Kidney epithelial cell (primary cell): Measurements from ENCODE around the gene SLC8A1. TPM values are rescaled to one million over a fixed set of nuclear protein-coding genes. Genes with fewer than 3 reads are reported as not detected.

ENCODE experiments used
- DNase-seq: peaks from one replicate; pipeline ENCODE4 v3.0.0-alpha.2; 2010; ENCODE audit warnings: low read depth
- H3K27me3 ChIP-seq: 2 replicates; pipeline ENCODE4 v1.6.0; 2011; ENCODE audit warnings: low read length; ENCODE audit not compliant: control insufficient read depth, insufficient read depth
- H3K36me3 ChIP-seq: 2 replicates; pipeline ENCODE4 v1.5.1; 2011; ENCODE audit warnings: low read length; ENCODE audit not compliant: control insufficient read depth, insufficient read depth
- H3K4me3 ChIP-seq: 2 replicates; pipeline ENCODE4 v1.5.1; 2011; ENCODE audit warnings: low read depth, mild to moderate bottlenecking, control low read depth, low read length
- total RNA-seq: library from RNA; depleted of rRNA; stranded (reverse); fragments of >200 nt; gene quantifications from 2 replicates; pipeline ENCODE4 v1.2.3, GENCODE V29; 2015
- TF ChIP-seq, protein P1 (sequence below): IDR thresholded peaks from 2 replicates; pipeline ENCODE4 v1.5.1; 2011; ENCODE audit warnings: mild to moderate bottlenecking, moderate library complexity, low read length, control low read depth, inconsistent platforms; ENCODE audit not compliant: insufficient read depth, poor library complexity, severe bottlenecking

SLC8A1 gene
- total RNA-seq, 1 donor from 2014 or later = 3.2 TPM

DNA sequence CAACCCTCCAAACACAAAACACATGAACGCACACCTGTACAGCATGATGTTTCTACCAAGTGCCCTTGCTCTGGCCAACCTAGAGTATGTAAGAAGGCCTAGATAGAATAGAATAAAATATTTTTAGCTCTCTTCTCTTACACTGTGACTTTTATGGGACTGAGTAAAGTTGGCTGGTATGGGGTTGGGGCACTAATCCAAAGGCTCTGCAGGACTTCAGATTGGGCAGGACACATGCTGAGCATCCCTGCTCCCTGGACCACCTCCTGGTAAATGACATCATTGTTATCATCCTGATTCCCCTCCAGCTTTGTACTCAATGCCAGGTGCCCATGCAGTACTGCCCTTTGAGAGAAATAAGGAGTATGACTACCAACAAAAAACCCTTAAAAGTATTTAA, 322.2 kb downstream of the SLC8A1 start:
- DNase-seq = no peak

DNA sequence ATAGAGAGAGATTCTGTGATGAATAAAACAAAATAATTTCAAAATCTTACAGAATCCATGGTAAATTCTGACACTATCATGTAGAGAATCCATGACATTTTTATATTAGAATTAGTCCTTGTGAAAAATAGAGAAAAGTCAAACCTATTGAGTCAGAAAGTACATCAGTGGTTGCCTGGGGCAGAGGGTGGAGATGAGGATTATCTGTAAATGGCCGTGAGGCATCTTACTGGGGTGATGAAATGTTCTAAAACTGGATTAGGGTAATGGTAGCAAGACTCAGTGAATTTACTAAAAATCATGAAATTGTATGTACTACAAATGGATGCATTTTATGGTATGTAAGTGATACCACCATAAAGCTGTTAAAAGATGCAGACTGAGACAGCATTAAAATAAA, 323.1 kb downstream of the SLC8A1 start:
- no peaks in the 10 kb centered on the region for H3K36me3 ChIP-seq
- no peak for DNase-seq
- H3K4me3 ChIP-seq = no peak overlapping the region
- TF ChIP-seq, protein P1, sequence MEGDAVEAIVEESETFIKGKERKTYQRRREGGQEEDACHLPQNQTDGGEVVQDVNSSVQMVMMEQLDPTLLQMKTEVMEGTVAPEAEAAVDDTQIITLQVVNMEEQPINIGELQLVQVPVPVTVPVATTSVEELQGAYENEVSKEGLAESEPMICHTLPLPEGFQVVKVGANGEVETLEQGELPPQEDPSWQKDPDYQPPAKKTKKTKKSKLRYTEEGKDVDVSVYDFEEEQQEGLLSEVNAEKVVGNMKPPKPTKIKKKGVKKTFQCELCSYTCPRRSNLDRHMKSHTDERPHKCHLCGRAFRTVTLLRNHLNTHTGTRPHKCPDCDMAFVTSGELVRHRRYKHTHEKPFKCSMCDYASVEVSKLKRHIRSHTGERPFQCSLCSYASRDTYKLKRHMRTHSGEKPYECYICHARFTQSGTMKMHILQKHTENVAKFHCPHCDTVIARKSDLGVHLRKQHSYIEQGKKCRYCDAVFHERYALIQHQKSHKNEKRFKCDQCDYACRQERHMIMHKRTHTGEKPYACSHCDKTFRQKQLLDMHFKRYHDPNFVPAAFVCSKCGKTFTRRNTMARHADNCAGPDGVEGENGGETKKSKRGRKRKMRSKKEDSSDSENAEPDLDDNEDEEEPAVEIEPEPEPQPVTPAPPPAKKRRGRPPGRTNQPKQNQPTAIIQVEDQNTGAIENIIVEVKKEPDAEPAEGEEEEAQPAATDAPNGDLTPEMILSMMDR = no peak
- no peaks in the 10 kb centered on the region for H3K27me3 ChIP-seq

More for the DNA sequence above, 322.2 kb downstream of the SLC8A1 start:
- H3K27me3 ChIP-seq = no peaks in the 10 kb centered on the region
- H3K36me3 ChIP-seq = no peaks in the 10 kb centered on the region
- H3K4me3 ChIP-seq = no peak overlapping the region
- TF ChIP-seq, protein P1 = no peak

DNA sequence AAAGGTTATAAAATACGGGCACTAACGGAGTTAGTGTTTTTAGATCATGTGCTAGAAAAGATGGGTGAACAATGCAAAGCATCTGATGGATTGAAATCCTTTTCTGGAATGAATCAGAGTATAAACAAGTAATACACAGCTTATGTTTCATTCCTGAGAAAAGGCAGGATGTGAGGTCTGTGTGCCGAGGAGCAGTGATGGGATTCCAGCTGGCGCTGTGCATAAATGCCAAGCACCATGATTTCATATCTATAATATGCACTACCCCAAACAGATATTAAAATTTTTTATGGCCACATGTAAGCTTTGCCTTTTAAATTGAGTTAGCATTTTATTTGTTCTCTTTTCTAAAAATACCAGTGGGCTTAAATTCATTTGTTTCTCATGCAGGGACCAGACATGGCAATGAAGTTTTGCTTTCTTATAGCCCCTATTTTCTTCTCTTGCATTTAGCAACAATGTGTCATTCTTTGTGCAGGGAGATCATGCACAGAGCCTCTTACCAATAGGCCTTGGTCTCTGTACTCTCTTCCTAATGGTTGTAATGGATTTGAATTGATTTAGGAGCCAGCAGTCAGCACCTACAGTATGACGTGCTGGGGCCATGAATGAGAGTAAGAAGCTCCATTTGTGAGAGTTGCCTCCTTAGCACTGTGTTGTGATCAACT, 323.9 kb downstream of the SLC8A1 start:
- H3K27me3 ChIP-seq = no peaks in the 10 kb centered on the region
- no peak for DNase-seq
- no peak overlapping the region for H3K4me3 ChIP-seq
- no peaks in the 10 kb centered on the region for H3K36me3 ChIP-seq
- TF ChIP-seq, protein P1 = no peak

DNA sequence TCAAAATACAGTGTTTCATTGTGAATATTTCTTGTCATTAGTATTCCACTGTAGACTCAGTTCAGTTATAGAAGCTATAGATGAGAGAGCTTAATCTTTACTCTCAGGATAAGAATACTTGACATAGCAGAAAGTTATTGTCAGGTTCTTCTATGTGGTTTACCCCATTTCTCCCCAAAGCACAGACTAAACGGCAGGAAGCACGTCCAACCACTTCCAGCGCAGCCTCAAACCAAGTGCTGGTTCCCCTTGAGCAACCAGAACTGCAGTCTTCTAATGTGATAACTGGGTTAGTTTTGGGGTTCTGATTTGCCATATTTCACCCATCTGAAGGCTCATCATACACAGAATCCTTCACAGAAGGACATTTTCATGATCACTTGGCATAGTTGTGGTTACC, 324.7 kb downstream of the SLC8A1 start:
- Histone ChIP-seq H3K4me3 (no peak overlapping the region), H3K36me3 (no peaks in the 10 kb centered on the region), H3K27me3 (no peaks in the 10 kb centered on the region)
- DNase-seq = no peak
- TF ChIP-seq, protein P1 = no peak

DNA sequence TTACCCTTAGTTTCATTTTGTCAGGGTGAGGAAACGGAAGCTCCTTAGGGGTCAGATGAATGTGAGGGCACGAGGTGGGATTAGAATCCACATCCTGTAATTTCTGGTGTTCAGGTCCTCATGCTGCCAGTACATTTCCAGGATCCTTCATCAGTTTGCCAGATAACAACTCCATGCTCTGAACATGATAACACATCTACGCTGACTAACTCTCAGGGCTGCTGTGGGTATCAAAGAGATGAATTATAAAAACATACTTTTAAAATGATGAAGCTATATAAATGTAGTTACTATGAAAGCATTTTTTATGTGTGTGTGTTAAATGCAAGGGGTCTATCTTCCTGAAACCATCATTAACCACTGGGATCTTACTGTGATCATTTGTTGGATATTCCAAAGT, 325.9 kb downstream of the SLC8A1 start:
- TF ChIP-seq, protein P1 = no peak

DNA sequence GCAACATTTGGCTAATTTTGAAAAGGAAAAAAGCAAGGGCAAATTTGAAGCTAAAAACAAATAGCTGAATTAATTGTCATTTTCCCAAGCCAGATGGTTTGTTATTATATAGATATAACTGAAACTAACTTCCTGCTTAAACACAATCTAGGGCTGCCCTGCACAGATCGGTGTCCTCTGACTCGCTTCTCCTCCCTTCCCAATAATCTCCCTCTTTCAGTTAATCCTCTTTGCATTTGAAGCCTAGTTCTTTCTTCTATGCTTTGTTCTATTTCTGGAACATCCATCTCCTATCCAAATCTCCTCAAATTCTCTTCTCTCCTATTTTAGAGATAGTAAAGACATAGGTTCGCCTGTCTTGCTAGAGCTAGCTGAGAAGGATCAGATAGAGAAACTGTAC, 328.1 kb downstream of the SLC8A1 start:
- TF ChIP-seq, protein P1 = no peak
- no peak for DNase-seq
- H3K4me3 ChIP-seq = no peak overlapping the region
- H3K36me3 ChIP-seq = no peaks in the 10 kb centered on the region
- H3K27me3 ChIP-seq = no peaks in the 10 kb centered on the region

More for the DNA sequence above, 325.9 kb downstream of the SLC8A1 start:
- Histone ChIP-seq H3K36me3 (no peaks in the 10 kb centered on the region), H3K27me3 (no peaks in the 10 kb centered on the region), H3K4me3 (no peak overlapping the region)
- no peak for DNase-seq
